ENCODE results near the gene COL9A1.

COL9A1 gene

DNA sequence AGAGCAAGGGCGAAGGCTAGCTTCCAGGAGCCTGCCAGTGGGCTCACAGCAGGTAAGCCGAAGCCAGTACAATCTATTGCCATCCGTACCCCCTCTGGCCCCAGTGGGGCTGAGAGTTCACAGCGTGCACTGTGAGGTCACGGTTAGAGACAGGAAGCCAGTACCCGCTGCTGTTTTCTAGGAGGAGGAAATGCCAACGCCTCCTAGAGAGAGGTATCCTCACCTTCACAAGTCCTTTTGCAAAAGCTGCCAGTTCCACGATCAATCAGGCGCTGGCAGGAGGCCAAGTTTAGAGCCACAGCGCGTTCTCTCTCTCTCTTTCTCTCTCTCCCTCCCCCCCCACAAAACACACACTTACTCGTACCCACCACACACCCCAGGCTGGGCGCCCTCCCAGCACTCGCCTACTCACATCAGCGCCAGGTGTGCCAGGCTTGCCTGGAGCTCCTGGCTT, 22.5 kb downstream of the COL9A1 start:
- Histone ChIP-seq H3K4me1 (peaks cover 0 to 13% (median 9%) of the 10 kb centered on the region in 4 donors), H3K4me3 (no peak overlapping the region), H3K27ac (no peak overlapping the region), H3K36me3 (no peaks in the 10 kb centered on the region), H3K27me3 (peaks cover 0 to 35% of the 10 kb centered on the region in 2 donors), H3K9me3 (no peaks in the 10 kb centered on the region)
- no peak for DNase-seq
- intact Hi-C loops (cut with DNase I; ENCODE audit: low total_unique reads) = no loop called here
- TF ChIP-seq, protein P1, sequence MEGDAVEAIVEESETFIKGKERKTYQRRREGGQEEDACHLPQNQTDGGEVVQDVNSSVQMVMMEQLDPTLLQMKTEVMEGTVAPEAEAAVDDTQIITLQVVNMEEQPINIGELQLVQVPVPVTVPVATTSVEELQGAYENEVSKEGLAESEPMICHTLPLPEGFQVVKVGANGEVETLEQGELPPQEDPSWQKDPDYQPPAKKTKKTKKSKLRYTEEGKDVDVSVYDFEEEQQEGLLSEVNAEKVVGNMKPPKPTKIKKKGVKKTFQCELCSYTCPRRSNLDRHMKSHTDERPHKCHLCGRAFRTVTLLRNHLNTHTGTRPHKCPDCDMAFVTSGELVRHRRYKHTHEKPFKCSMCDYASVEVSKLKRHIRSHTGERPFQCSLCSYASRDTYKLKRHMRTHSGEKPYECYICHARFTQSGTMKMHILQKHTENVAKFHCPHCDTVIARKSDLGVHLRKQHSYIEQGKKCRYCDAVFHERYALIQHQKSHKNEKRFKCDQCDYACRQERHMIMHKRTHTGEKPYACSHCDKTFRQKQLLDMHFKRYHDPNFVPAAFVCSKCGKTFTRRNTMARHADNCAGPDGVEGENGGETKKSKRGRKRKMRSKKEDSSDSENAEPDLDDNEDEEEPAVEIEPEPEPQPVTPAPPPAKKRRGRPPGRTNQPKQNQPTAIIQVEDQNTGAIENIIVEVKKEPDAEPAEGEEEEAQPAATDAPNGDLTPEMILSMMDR (IDR thresholded peaks at IDR 0.05) = no peak

DNA sequence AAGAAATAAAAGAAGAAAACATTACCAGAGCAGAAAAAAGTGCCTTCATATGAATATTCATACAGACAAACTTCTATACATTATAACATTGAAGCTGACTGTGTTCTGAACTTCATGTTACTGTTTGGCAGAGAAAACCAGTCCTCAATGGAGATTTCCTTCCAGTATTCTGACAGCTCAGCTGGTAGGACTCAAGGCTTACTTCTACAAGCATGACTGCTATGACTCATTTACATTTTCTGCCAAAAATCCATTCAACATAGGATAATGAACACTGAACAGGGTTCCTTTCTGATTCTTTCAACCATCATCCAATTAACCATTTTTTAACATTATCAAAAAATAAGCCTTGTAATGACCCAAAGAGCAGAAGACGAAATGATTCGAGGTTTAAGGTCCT, 25.4 kb downstream of the COL9A1 start:
- Histone ChIP-seq H3K4me3 (no peak overlapping the region), H3K9me3 (no peaks in the 10 kb centered on the region), H3K4me1 (peaks cover 0 to 5% (median 3%) of the 10 kb centered on the region in 4 donors), H3K36me3 (no peaks in the 10 kb centered on the region), H3K27ac (no peak overlapping the region), H3K27me3 (peaks cover 0 to 21% of the 10 kb centered on the region in 2 donors)
- TF ChIP-seq, protein P1 (IDR thresholded peaks at IDR 0.05) = no peak
- no peak for DNase-seq
- intact Hi-C loops (cut with DNase I; ENCODE audit: low total_unique reads) = no loop called here

DNA sequence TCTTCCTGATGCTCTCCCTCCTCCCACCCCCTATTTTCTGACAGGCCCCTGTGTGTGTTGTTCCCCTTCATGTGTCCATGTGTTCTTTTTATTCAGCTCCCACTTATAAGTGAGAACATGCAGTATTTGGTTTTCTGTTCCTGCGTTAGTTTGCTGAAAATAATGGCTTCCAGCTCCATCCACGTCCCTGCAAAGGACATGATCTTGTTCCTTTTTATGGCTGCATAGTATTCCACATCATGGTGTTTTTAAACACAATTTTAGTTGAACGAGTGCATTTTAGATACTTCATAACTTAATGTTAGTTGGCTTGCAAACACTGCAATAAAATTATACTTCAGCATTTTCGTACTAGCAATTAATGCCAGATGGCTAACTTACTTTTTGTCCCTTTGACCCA, 28.5 kb downstream of the COL9A1 start:
- no peak for DNase-seq
- no peak overlapping the region for H3K27ac ChIP-seq
- intact Hi-C loops (cut with DNase I; ENCODE audit: low total_unique reads) = no loop called here
- no peaks in the 10 kb centered on the region for H3K36me3 ChIP-seq
- H3K27me3 ChIP-seq = no peaks in the 10 kb centered on the region
- H3K4me1 ChIP-seq = no peaks in the 10 kb centered on the region
- no peak overlapping the region for H3K4me3 ChIP-seq
- TF ChIP-seq, protein P1 (IDR thresholded peaks at IDR 0.05) = no peak
- H3K9me3 ChIP-seq = no peaks in the 10 kb centered on the region

DNA sequence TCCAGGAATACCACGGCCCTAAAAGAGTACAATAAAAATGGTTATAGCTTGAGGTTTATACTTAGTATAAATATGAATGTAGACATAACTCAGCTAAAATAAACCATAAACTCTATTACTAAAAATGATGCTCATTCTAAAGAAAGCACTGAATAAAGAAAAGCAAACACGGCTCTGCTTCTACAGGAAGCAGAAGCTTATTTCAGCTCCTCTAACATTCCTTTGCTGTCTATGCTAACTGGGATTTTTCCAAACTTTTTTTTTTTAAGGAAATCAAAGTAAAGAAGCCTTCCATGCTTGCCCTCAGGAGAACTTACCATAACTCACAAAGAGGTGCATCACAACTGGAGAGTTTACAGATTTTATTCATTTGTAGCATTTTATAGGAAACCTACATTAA, 30.8 kb downstream of the COL9A1 start:
- intact Hi-C loops (cut with DNase I; ENCODE audit: low total_unique reads) = no loop called here
- Histone ChIP-seq H3K4me3 (no peak overlapping the region), H3K36me3 (no peaks in the 10 kb centered on the region), H3K27ac (no peak overlapping the region), H3K9me3 (no peaks in the 10 kb centered on the region), H3K4me1 (no peaks in the 10 kb centered on the region), H3K27me3 (no peaks in the 10 kb centered on the region)
- DNase-seq = no peak
- TF ChIP-seq, protein P1 (IDR thresholded peaks at IDR 0.05) = no peak

DNA sequence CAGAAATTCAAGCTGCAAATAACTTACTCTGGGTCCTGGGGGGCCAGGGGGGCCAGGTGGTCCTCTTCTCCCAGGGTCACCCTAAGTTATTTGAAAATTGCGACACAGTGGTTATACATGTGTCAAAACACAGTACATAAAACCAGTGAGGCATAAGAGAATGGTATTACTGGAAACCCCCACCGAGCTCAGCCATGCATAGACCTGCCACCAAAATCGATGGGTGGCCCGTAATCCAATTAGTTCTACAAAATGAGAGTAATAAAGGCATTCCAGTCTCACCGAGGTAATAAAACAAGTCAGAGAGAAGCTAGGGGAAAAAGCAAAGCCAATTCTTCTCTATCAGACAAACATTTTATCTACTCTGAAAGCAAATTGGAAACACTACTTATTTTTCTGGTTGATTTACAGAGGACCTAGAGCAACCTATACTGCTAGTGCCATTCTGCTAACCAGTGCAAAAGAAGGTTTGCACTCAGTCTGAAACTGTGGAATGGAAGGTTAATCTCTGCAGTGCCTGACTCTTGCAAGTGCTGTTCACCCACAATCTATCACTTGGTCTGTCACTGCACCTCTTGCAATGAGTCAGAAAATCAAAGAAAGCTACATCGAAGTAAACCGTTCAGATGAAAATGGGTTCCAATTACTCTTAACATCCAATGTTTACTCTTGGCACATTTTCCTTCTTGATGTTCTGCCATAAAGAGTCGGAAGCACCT, 32.4 kb downstream of the COL9A1 start:
- no peaks in the 10 kb centered on the region for H3K4me1 ChIP-seq
- no peaks in the 10 kb centered on the region for H3K36me3 ChIP-seq
- DNase-seq = no peak
- no peaks in the 10 kb centered on the region for H3K9me3 ChIP-seq
- intact Hi-C loops (cut with DNase I; ENCODE audit: low total_unique reads) = no loop called here
- H3K27ac ChIP-seq = no peak overlapping the region
- TF ChIP-seq, protein P1 (IDR thresholded peaks at IDR 0.05) = no peak
- no peak overlapping the region for H3K4me3 ChIP-seq
- no peaks in the 10 kb centered on the region for H3K27me3 ChIP-seq

Data from tibial artery (tissue), 4 donors.